Naive B cell (primary cell): ENCODE data around the gene PCDHGB5. TPM values are rescaled to one million over a fixed set of nuclear protein-coding genes. Genes with fewer than 3 reads are reported as not detected.
"Not testable (repeated sequence)": the region's sequence is repeated elsewhere in the genome, so short reads cannot be mapped to it uniquely, and the experiment has no call there.

Experiments
- ATAC-seq, 2 donors: fragments of 150-1000 bp; cut with Tn5 transposase; 2 replicates each; pipeline ENCODE4 v1.10.0; 2021; ENCODE audit warnings: low read depth in 2 of 2, mild to moderate bottlenecking in 2 of 2, moderate library complexity in 2 of 2
- DNase-seq: peaks from one replicate; pipeline ENCODE4 v3.0.0; 2022
- H3K27ac Mint-ChIP-seq, 6 donors: one replicate each; pipeline ENCODE4 v1.8.0; 2020 to 2022; ENCODE audit warnings: mild to moderate bottlenecking in 6 of 6, mixed read lengths in 6 of 6, moderate library complexity in 5 of 6, inconsistent platforms in 2 of 6
- H3K27me3 Mint-ChIP-seq, 3 donors: one replicate each; pipeline ENCODE4 v1.8.0; 2021 to 2022; ENCODE audit warnings: mixed read lengths in 3 of 3, mild to moderate bottlenecking in 1 of 3
- H3K36me3 Mint-ChIP-seq, 2 donors: one replicate each; pipeline ENCODE4 v1.8.0; 2020 to 2022; ENCODE audit warnings: mixed read lengths in 2 of 2, inconsistent platforms in 1 of 2, mild to moderate bottlenecking in 1 of 2
- H3K4me1 Mint-ChIP-seq, 3 donors: one replicate each; pipeline ENCODE4 v1.8.0; 2020 to 2022; ENCODE audit warnings: mixed read lengths in 3 of 3, inconsistent platforms in 1 of 3, mild to moderate bottlenecking in 1 of 3, moderate library complexity in 1 of 3
- H3K4me3 Mint-ChIP-seq, 8 donors: one replicate each; pipeline ENCODE4 v1.8.0; 2020 to 2022; ENCODE audit warnings: mild to moderate bottlenecking in 8 of 8, mixed read lengths in 8 of 8, moderate library complexity in 8 of 8, inconsistent platforms in 2 of 8
- H3K9me3 Mint-ChIP-seq, 7 donors: one replicate each; pipeline ENCODE4 v1.8.0; 2020 to 2022; ENCODE audit warnings: mixed read lengths in 7 of 7, mild to moderate bottlenecking in 5 of 7, inconsistent platforms in 2 of 7, moderate library complexity in 1 of 7
- polyA plus RNA-seq, 6 donors: library from polyadenylated mRNA; unstranded; fragments of 300-500 nt; fragmentation: Illumina TruSeq; gene quantifications; one replicate each; pipeline ENCODE4 v1.2.3, GENCODE V29; 2021; ENCODE audit warnings: low read depth in 6 of 6

The PCDHGB5 gene
- polyA plus RNA-seq, 6 donors from 2014 or later: 0.12 to 0.27 (median 0.20) TPM; not detected in 3

- no peak for ATAC-seq
- Mint-ChIP-seq H3K27me3 (peaks cover 58 to 83% (median 63%) of the 10 kb centered on the region in 3 donors), H3K9me3 (peaks cover 13 to 67% (median 40%) of the 10 kb centered on the region in 7 donors)
These were observed 23.7 kb downstream of the PCDHGB5 start for GRCh38 chr5:141421489-141421855.

DNA sequence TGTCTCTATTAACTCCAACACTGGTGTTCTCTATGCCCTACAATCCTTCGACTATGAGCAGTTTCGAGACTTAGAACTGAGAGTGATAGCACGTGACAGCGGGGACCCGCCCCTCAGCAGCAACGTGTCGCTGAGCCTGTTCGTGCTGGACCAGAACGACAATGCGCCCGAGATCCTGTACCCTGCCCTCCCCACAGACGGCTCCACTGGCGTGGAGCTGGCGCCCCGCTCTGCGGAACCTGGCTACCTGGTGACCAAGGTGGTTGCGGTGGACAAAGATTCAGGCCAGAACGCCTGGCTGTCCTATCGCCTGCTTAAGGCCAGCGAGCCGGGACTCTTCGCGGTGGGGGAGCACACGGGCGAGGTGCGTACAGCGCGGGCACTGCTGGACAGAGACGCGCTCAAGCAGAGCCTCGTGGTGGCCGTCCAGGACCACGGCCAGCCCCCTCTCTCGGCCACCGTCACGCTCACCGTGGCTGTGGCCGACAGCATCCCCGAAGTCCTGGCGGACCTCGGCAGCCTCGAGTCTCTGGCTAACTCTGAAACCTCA, 25.1 kb downstream of the PCDHGB5 start:
- Mint-ChIP-seq H3K27ac (no peak overlapping the region), H3K36me3 (peaks cover 25 to 38% of the 10 kb centered on the region in 2 donors), H3K4me1 (peaks cover 0 to 14% (median 0%) of the 10 kb centered on the region in 3 donors), H3K9me3 (peaks cover 13 to 67% (median 41%) of the 10 kb centered on the region in 7 donors), H3K27me3 (peaks cover 57 to 87% (median 58%) of the 10 kb centered on the region in 3 donors), H3K4me3 (peak overlapping the region in 2 of 8 donors; percentile 26 to 39)
- no peak for ATAC-seq
- no peak for DNase-seq

More at GRCh38 chr5:141421489-141421855, 23.7 kb downstream of the PCDHGB5 start:
- H3K4me1 Mint-ChIP-seq: peaks cover 0 to 19% (median 0%) of the 10 kb centered on the region in 3 donors
- peaks cover 26 to 41% of the 10 kb centered on the region in 2 donors for H3K36me3 Mint-ChIP-seq
- H3K27ac Mint-ChIP-seq: peak overlapping the region in 5 of 6 donors; percentile 13 to 94 (median 83)
- no peak for DNase-seq
- peak overlapping the region; percentile 26 to 89 (median 74) for H3K4me3 Mint-ChIP-seq

- ATAC-seq (no peak), DNase-seq (no peak)
- peaks cover 50 to 85% (median 63%) of the 10 kb centered on the region in 3 donors for H3K27me3 Mint-ChIP-seq
- H3K36me3 Mint-ChIP-seq: peaks cover 16 to 44% of the 10 kb centered on the region in 2 donors
- peaks cover 16 to 59% (median 38%) of the 10 kb centered on the region in 7 donors for H3K9me3 Mint-ChIP-seq
- H3K4me3 Mint-ChIP-seq: peak overlapping the region in 1 of 8 donors; percentile 30
- no peak overlapping the region for H3K27ac Mint-ChIP-seq
- peaks cover 13 to 18% (median 13%) of the 10 kb centered on the region in 3 donors for H3K4me1 Mint-ChIP-seq
These were observed 30.2 kb downstream of the PCDHGB5 start for GRCh38 chr5:141427783-141428426.

GRCh38 chr5:141430332-141431113, 32.8 kb downstream of the PCDHGB5 start, which contains the start of gene PCDHGA12:
Gene PCDHGA12 (plus strand): TSS chr5:141430507. CDS start chr5:141430760, 253 bp downstream.
- Mint-ChIP-seq H3K9me3 (peaks cover 12 to 65% (median 39%) of the 10 kb centered on the region in 7 donors), H3K4me1 (peaks cover 13 to 20% (median 13%) of the 10 kb centered on the region in 3 donors), H3K27ac (peak within 1 kb of the TSS in 5 of 6 donors; percentile 35 to 90 (median 87)), H3K36me3 (peaks cover 16 to 51% of the 10 kb centered on the region in 2 donors), H3K4me3 (peak within 1 kb of the TSS; percentile 70 to 88 (median 80)), H3K27me3 (peaks cover 62 to 75% (median 64%) of the 10 kb centered on the region in 3 donors)
- DNase-seq (no peak), ATAC-seq (peak; percentile 50 to 73)

GRCh38 chr5:141431286-141431685, 33.5 kb downstream of the PCDHGB5 start:
- H3K9me3 Mint-ChIP-seq: peaks cover 12 to 65% (median 42%) of the 10 kb centered on the region in 7 donors
- DNase-seq (no peak), ATAC-seq (peak in 1 of 2 donors; percentile 55)
- H3K4me3 Mint-ChIP-seq: peak overlapping the region in 7 of 8 donors; percentile 70 to 88 (median 80)
- H3K36me3 Mint-ChIP-seq: peaks cover 16 to 51% of the 10 kb centered on the region in 2 donors
- H3K27me3 Mint-ChIP-seq: peaks cover 58 to 70% (median 67%) of the 10 kb centered on the region in 3 donors
- peak overlapping the region; percentile 35 to 90 (median 58) for H3K27ac Mint-ChIP-seq
- peaks cover 13 to 20% (median 13%) of the 10 kb centered on the region in 3 donors for H3K4me1 Mint-ChIP-seq

GRCh38 chr5:141432308-141432707, 34.6 kb downstream of the PCDHGB5 start:
- peak overlapping the region in 5 of 8 donors; percentile 42 to 88 (median 77) for H3K4me3 Mint-ChIP-seq
- DNase-seq, ATAC-seq: not testable (repeated sequence)
- H3K27ac Mint-ChIP-seq: peak overlapping the region in 3 of 6 donors; percentile 49 to 90 (median 89)
- peaks cover 13 to 20% (median 13%) of the 10 kb centered on the region in 3 donors for H3K4me1 Mint-ChIP-seq
- H3K36me3 Mint-ChIP-seq: peaks cover 16 to 51% of the 10 kb centered on the region in 2 donors
- H3K27me3 Mint-ChIP-seq: peaks cover 53 to 68% (median 67%) of the 10 kb centered on the region in 3 donors
- H3K9me3 Mint-ChIP-seq: peaks cover 12 to 61% (median 38%) of the 10 kb centered on the region in 7 donors

GRCh38 chr5:141432726-141433125, 35.0 kb downstream of the PCDHGB5 start:
- not testable (repeated sequence) for ATAC-seq, DNase-seq
- Mint-ChIP-seq H3K9me3 (peaks cover 12 to 60% (median 38%) of the 10 kb centered on the region in 7 donors), H3K27me3 (peaks cover 53 to 67% (median 64%) of the 10 kb centered on the region in 3 donors), H3K27ac (peak overlapping the region in 2 of 6 donors; percentile 49 to 86), H3K4me3 (peak overlapping the region in 1 of 8 donors; percentile 20), H3K36me3 (peaks cover 16 to 51% of the 10 kb centered on the region in 2 donors), H3K4me1 (peaks cover 13 to 20% (median 13%) of the 10 kb centered on the region in 3 donors)

DNA sequence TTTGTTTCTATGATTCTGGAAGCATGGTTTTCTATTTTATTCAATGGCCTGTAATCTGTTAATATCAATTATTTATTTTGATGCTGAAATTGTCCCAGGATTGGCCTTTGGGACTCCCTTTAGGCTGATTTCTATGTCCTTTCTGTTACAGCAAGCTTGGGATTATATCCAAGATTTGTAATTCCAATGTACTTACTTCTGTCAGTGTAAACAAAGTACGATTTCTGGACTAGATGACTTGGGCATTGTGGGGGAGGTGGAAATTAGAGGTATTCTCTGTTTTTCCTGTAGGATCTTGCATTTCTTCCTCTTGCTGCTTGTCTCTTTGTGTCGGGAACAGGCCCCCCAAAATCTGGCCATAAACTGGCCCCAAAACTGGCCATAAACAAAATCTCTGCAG, 36.3 kb downstream of the PCDHGB5 start:
- peaks cover 8 to 50% (median 33%) of the 10 kb centered on the region in 7 donors for H3K9me3 Mint-ChIP-seq
- H3K27me3 Mint-ChIP-seq: peaks cover 45 to 57% (median 54%) of the 10 kb centered on the region in 3 donors
- ATAC-seq (no peak), DNase-seq (no peak)
- H3K4me3 Mint-ChIP-seq: no peak overlapping the region
- H3K27ac Mint-ChIP-seq: no peak overlapping the region
- H3K36me3 Mint-ChIP-seq: peaks cover 12 to 43% of the 10 kb centered on the region in 2 donors
- peaks cover 13 to 20% (median 13%) of the 10 kb centered on the region in 3 donors for H3K4me1 Mint-ChIP-seq

- Mint-ChIP-seq H3K4me1 (peaks cover 0 to 2% (median 0%) of the 10 kb centered on the region in 3 donors), H3K36me3 (peaks cover 0 to 27% of the 10 kb centered on the region in 2 donors), H3K4me3 (no peak overlapping the region), H3K27ac (no peak overlapping the region), H3K27me3 (peaks cover 31 to 61% (median 40%) of the 10 kb centered on the region in 3 donors), H3K9me3 (peaks cover 4 to 33% (median 21%) of the 10 kb centered on the region in 7 donors)
- ATAC-seq (no peak), DNase-seq (no peak)
These were observed 39.5 kb downstream of the PCDHGB5 start for GRCh38 chr5:141437221-141437620.

GRCh38 chr5:141439411-141440141, 41.8 kb downstream of the PCDHGB5 start:
- ATAC-seq (no peak), DNase-seq (no peak)
- no peaks in the 10 kb centered on the region for H3K4me1 Mint-ChIP-seq
- peaks cover 0 to 14% of the 10 kb centered on the region in 2 donors for H3K36me3 Mint-ChIP-seq
- H3K4me3 Mint-ChIP-seq: no peak overlapping the region
- no peak overlapping the region for H3K27ac Mint-ChIP-seq
- peaks cover 5 to 20% (median 8%) of the 10 kb centered on the region in 7 donors for H3K9me3 Mint-ChIP-seq
- peaks cover 22 to 48% (median 23%) of the 10 kb centered on the region in 3 donors for H3K27me3 Mint-ChIP-seq

DNA sequence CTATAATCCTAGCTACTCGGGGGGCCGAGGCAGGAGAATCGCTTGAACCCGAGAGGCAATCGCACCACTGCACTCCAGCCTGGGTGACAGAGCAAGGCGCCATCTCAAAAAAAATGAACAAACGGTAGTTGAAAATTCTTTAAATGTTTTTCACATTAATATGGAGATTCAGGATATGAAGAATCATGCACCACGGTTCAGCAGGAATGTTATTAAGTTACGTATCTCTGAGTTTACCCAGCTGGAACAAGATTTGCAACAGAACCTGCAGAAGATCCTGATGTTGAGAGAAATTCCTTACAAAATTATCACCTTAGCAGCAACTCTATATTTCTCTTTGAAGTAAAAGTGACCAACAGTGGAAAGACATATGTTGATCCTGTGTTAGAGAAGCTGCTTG, 42.6 kb downstream of the PCDHGB5 start:
- DNase-seq (no peak), ATAC-seq (no peak)
- no peaks in the 10 kb centered on the region for H3K4me1 Mint-ChIP-seq
- peak overlapping the region in 1 of 6 donors; percentile 33 for H3K27ac Mint-ChIP-seq
- H3K9me3 Mint-ChIP-seq: peaks cover 5 to 17% (median 8%) of the 10 kb centered on the region in 7 donors
- peaks cover 0 to 8% of the 10 kb centered on the region in 2 donors for H3K36me3 Mint-ChIP-seq
- H3K4me3 Mint-ChIP-seq: peak overlapping the region in 1 of 8 donors; percentile 15
- H3K27me3 Mint-ChIP-seq: peaks cover 19 to 54% (median 21%) of the 10 kb centered on the region in 3 donors

DNA sequence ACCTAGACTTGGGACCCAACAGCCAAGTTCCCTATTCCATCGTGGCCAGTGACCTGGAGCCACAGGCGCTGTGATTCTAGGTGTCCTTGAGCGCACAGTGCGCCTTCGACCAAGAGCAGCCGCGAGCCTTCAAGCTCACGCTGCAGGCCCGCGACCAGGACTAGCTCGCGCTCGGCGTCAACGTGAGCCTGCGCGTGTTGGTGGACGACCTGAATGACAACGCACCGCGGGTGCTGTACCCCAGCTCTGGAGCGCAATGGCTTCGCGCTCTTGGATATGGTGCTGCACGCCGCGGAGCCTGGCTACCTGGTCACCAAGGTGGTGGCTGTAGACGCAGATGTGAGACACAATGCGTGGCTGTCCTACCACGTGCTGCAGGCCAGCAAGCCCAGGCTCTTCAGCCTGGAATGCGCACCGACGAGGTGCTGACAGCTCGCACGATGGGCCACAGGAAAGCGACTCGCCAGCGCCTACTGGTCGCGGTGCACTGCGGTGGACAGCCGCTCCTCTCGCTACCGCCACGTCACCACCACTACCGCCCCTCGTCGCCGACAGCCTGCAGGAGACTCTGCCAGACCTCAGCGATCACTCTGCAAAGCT, 43.9 kb downstream of the PCDHGB5 start:
- Mint-ChIP-seq H3K27me3 (peaks cover 22 to 58% (median 24%) of the 10 kb centered on the region in 3 donors), H3K4me3 (no peak overlapping the region), H3K36me3 (peaks cover 0 to 8% of the 10 kb centered on the region in 2 donors), H3K9me3 (peaks cover 5 to 14% (median 8%) of the 10 kb centered on the region in 7 donors), H3K27ac (no peak overlapping the region), H3K4me1 (no peaks in the 10 kb centered on the region)
- ATAC-seq (no peak), DNase-seq (no peak)
